GM18517 (cell line): Measurements from ENCODE around the gene HOXC10.

Source experiments
- ATAC-seq: cut with Tn5 transposase; IDR thresholded peaks from one replicate; pipeline ENCODE4 v1.9.1; 2021; ENCODE audit warnings: mild to moderate bottlenecking, moderate library complexity; ENCODE audit not compliant: unreplicated experiment

Gene HOXC10

GRCh38 chr12:54000116-54001114 is 15.5 kb downstream of the HOXC10 start, which contains the start of gene HOXC9:
TSS of gene HOXC9 (plus strand) at chr12:54000161. CDS start at chr12:54000189, 28 bp downstream.
- no peak for ATAC-seq

DNA sequence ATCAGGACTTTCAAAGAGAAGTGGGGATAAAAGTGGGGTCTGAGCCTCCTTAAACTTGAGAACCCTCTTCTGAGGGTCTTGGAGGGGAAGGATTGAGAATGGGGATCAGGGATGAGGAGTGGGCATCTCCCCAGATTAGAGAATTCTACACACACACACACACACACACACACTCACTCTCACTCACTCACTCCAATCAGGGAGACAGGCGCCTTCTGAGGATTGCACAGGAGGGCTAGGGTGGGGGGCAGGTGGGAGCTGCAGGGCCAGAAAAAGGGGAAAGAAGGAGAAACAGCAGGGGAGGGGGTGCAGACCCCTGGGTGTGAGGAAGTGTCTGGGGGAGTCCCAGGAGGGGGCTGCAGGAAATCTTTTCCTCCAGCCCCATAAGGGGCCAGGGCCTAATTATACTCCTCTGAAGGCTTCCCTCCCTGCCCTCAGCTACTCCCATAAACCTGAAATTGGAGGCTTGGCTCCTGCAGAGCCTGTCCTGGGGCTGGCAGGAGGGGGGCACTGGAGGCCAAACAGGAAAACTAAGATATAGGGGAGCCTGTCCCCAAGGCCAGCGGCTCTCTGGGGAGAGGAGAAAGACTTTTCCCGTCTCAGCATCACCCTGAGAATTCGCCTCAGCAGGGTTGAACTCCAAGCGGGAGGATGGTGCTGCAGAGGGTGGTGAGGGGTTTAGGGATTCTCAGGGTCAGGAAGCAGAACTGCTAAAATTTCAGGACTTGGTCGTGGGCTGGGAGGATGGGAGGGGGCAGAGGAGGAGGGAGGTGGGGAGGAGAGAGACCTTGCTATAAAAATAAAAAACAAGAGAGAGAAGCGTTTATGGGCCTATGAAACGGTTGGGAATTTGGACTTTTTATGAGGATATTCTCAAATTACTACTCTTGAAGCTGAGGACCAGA is 16.6 kb downstream of the HOXC10 start:
- no peak for ATAC-seq

DNA sequence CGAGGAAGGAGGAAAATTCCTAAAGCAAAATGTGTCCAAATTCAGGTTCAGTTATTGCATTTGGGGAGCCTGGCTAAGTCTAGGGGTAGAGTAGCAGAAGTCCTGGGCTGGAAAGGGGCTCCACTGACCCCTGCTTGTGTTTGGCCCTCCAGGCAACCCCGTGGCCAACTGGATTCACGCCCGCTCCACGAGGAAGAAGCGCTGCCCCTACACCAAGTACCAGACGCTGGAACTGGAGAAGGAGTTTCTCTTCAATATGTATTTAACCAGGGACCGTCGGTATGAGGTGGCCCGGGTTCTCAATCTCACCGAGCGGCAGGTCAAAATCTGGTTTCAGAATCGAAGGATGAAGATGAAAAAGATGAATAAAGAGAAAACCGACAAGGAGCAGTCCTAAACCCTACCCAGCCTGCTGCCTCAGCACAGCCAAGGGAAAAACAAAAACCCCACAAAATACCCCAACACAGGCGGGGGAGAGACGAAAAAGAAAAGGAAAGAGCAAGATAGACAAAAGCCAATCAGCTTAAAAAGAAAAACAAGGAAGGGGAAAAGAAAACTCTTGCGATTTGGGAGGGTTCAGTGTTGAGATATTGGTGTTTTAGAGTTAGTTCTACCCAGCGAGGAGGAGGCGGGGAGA is 17.4 kb downstream of the HOXC10 start:
- ATAC-seq = no peak

DNA sequence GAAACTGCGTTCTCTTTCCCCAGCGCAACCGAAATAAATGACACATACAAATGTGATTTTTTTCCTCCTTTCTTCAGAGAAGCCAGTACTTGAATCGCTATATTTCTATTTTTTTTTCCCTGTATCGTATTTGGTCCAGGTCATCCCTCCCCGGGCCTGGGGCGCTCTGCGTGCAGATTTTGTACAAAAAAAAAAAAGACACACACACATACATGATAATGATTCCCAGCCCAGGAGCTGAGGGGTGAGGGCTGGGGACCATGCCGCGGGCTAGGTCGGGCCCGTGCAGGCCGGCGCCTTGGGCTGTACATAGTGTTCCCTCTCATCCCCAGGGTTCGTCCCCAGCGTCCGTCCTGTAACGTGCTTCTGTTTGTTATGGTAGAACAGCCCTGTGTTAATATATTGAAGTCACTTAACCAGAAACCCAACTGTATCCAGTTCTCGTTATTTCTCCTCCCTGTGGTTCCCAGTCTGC is 18.0 kb downstream of the HOXC10 start:
- ATAC-seq = no peak

- no peak for ATAC-seq
Observed at GRCh38 chr12:54003625-54004024, 18.7 kb downstream of the HOXC10 start.

DNA sequence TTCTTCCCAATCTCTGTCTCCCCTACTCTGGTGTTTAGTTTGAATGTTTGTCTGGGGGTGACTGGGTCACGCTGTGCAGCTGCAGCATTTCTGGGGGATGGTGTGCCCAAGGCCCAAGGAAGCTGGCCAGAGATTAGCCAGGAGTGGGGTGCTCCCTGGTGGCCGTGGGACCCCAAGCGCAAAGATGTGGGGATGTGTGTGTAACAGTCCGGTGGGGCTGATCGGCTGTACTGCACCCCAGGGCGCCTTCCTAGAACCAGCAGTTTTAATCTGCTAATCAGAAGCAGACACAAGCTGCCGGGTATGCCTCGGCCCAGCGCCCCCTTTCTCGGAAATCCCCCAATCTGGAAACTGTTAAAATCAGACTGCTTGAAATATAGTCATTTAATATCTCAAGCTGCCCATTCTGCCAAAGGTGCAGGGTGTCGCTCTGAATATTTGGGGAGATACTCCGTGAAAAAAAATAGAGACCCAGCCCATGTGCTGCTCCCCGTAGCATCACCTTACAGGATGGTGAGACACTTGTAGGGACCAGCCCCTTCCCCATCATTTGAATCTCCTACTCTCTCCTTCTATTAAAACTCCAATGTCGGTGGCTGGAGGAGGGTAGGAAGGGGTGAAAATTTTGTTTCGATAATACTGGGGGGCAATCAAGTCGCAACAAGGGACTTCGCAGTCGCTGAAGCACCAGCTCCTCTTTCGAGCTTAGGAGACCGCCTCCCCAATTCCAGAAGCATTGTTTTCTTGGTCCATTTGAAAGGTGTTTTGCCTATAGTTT is 19.3 kb downstream of the HOXC10 start:
- no peak for ATAC-seq

- no peak for ATAC-seq
Observed at GRCh38 chr12:54004841-54005530, 20.0 kb downstream of the HOXC10 start.

GRCh38 chr12:54005531-54005852 is 20.5 kb downstream of the HOXC10 start:
- ATAC-seq = no peak

DNA sequence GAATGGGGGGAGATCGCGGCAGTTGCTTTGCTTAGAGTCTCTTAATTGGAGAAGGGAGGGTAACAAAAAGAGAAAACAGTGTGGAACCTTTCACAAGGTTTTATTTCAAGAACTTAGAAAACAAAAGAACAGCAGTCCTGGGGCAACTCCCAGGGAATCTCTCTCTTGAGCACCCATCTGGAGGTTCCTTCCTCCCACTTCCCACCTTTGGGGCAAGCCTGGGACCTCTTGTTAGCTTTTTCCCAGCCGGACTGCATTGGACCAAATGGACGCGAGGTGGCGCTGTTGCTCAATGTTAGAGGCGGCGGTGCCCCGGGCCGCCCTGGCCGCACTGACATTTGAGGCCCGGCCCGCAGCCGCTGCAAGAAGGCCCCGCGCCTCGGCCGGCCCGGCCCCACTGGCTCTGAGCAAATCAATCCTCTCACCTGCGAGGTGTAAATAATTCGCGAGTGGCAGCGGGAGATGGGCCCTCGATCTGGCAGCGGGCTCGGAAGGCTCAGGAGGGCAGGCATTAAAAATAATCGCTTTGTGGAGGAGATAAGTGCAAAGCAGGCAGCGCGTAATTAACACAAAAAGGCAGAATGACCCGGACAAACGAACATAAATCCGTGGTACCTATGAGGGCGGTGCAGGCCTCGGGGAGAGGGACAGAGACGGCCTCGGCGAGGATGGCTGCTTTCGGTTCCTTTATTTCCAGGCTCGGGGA is 21.1 kb downstream of the HOXC10 start:
- no peak for ATAC-seq

DNA sequence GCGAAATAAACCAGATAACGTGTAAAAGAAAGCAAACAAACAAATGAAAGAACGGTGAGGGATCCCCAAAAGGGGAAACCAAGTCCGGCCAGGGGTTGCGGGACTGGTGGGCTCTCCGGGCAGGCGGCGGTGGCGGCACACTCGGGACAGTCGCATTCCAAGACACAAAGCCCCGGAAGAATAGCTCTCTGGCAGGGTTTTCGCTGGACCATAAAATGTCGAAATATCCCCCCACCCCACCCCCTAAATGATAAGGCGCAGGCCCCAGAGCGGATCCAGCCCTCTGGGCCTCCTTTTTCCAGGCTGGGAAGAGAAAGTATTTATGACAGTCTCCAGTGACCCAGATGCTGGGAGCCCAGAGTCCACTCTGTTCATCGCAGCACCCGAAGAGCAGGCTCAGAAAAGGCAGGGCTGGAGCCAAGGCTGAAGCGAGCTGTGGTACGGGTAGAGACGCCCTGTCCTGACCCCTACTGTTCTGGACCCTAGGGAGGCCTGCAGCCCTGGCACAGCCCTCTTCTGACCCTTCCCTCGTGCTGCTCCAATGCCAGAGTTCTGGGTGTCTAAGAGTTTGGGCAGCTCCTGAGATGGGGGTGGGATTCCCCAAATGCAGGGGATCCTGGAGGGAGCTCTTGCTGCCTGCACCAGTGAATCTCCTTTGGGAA is 21.7 kb downstream of the HOXC10 start:
- no peak for ATAC-seq

DNA sequence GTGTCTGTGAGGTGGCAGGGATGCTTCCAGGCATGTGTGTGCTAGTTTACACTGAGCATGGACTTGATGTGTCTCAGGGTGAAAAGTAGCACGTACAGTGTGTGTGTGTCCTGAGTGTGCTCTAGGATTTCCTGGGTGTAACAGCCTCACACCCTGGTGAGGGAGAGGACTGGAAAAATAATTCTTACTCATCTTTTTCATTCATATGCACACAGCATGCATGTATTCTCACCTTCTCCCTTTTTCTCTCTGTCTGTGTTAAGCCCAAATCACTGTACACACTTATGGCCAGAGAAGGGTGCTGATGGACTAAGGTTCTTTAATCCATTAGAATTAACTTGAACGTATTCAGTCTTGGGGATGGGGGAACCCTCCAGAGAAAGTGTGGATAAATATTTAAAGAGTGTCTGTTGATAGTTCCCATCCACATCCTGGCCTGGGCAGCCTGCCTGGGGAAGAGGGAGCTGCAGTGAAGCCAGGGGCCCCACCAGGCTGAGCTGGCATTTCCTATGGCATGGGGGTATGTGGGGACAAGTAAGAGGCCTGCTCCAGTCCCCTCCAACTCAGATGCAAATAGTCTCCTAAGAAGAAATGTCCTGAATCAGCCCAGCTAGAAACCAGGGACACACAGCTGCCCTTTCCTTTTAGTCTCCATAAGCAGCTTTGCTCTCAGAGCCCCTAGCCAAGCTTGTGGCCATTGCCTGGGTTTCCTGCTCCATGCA is 22.8 kb downstream of the HOXC10 start:
- no peak for ATAC-seq

DNA sequence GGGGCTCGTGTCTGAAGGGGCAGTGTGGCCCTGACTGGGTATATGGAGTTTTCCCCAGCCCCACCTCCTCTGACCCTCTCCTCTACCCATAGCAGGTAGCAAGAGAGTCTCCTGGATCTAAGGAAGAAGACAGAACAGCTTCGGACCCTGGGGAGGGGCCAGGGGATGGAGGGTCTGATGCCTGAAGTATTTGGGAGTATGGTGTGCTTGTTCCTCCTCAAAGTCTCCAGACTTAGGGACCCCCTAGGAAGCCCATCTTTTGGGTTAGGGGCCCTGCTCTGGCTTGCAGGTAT is 23.3 kb downstream of the HOXC10 start:
- ATAC-seq = no peak

GRCh38 chr12:54009171-54010052 is 24.5 kb downstream of the HOXC10 start:
- no peak for ATAC-seq

- ATAC-seq = no peak
Observed at GRCh38 chr12:54010053-54010971, 25.4 kb downstream of the HOXC10 start.

- no peak for ATAC-seq
Observed at GRCh38 chr12:54010972-54011664, 26.2 kb downstream of the HOXC10 start.
